Body of pancreas (tissue), 4 donors: ENCODE data around the gene DHRS4L2.
"Not testable (repeated sequence)": the region's sequence is repeated elsewhere in the genome, so short reads cannot be mapped to it uniquely, and the experiment has no call there.

Experiments used
- CTCF ChIP-seq, 7 experiments: fragments of 450-650 bp in 4 of 7; fragments of 200-600 bp in 3 of 7; sonication (generic) in 3 of 7; IDR thresholded peaks; one replicate each; pipeline ENCODE4 v1.5.1; 2016 to 2019; ENCODE audit warnings: antibody characterized with exemption in 7 of 7
- POLR2A ChIP-seq, 3 donors: fragments of 450-650 bp; IDR thresholded peaks; one replicate each; pipeline ENCODE4 v1.6.1; 2016; ENCODE audit warnings: antibody characterized with exemption in 3 of 3, mild to moderate bottlenecking in 2 of 3

- not testable (repeated sequence) for TF ChIP-seq POLR2A, CTCF (IDR thresholded peaks at IDR 0.05)
These were observed 30.2 kb downstream of the DHRS4L2 start for GRCh38 chr14:24018978-24019377.
